ENCODE measurements around the gene GPR25.

GPR25 gene

GRCh38 chr1:200845360-200845759, 27.4 kb upstream of the GPR25 start:
- TF ChIP-seq CTCF (IDR thresholded peaks at IDR 0.05; ENCODE audit: low read depth, low read length): no peak
- H3K4me3 ChIP-seq (ENCODE audit: low read depth, low read length): no peak overlapping the region

- TF ChIP-seq CTCF (IDR thresholded peaks at IDR 0.05; ENCODE audit: low read depth, low read length): no peak
- H3K4me3 ChIP-seq (ENCODE audit: low read depth, low read length): no peak overlapping the region
Measured at GRCh38 chr1:200846398-200846797, 26.4 kb upstream of the GPR25 start.

- TF ChIP-seq CTCF (IDR thresholded peaks at IDR 0.05; ENCODE audit: low read depth, low read length): no peak
- no peak overlapping the region for H3K4me3 ChIP-seq (ENCODE audit: low read depth, low read length)
Measured at GRCh38 chr1:200849430-200849829, 23.4 kb upstream of the GPR25 start.

- no peak for TF ChIP-seq CTCF (IDR thresholded peaks at IDR 0.05; ENCODE audit: low read depth, low read length)
- H3K4me3 ChIP-seq (ENCODE audit: low read depth, low read length): no peak overlapping the region
Measured at GRCh38 chr1:200850554-200850953, 22.2 kb upstream of the GPR25 start.

GRCh38 chr1:200856716-200857357, 15.9 kb upstream of the GPR25 start:
- no peak for TF ChIP-seq CTCF (IDR thresholded peaks at IDR 0.05; ENCODE audit: low read depth, low read length)
- H3K4me3 ChIP-seq (ENCODE audit: low read depth, low read length): no peak overlapping the region

GRCh38 chr1:200857804-200858203, 15.0 kb upstream of the GPR25 start:
- TF ChIP-seq CTCF (IDR thresholded peaks at IDR 0.05; ENCODE audit: low read depth, low read length): no peak
- no peak overlapping the region for H3K4me3 ChIP-seq (ENCODE audit: low read depth, low read length)

GRCh38 chr1:200861937-200862647, 10.7 kb upstream of the GPR25 start:
- no peak for TF ChIP-seq CTCF (IDR thresholded peaks at IDR 0.05; ENCODE audit: low read depth, low read length)
- no peak overlapping the region for H3K4me3 ChIP-seq (ENCODE audit: low read depth, low read length)

All from WI38 (cell line).